ENCODE results near the gene SPN.

SPN gene

DNA sequence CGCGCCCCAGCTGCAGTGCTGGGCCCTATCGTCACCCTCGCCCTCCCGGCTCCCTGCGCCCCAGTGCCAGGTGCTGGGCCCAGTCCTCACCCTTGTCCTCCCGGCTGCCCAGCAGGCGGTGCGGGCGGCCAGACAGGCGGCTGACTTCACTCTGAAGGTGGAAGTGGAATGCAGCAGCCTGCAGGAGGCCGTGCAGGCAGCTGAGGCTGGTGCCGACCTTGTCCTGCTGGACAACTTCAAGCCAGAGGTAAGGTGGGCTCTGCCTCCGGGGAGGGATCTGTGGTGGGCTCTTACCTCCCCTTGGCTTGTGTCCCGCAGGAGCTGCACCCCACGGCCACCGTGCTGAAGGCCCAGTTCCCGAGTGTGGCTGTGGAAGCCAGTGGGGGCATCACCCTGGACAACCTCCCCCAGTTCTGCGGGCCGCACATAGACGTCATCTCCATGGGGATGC lies 33.9 kb downstream of the SPN start:
- Histone ChIP-seq H3K27me3 (ENCODE audit: insufficient read depth, low read depth) (peaks cover 12% of the 10 kb centered on the region), H3K36me3 (ENCODE audit: insufficient read depth) (no peaks in the 10 kb centered on the region), H4K20me1 (ENCODE audit: insufficient read depth) (no peaks in the 10 kb centered on the region), H3K4me2 (no peak overlapping the region), H3K9ac (no peak overlapping the region), H3K79me2 (ENCODE audit: insufficient read depth, low read depth) (no peaks in the 10 kb centered on the region), H3K4me3 (IDR thresholded peaks at IDR 0.05; ENCODE audit: insufficient read depth, low read depth, low read length) (no peak overlapping the region), H3K27ac (no peak overlapping the region), H2AFZ (ENCODE audit: low read depth) (no peak overlapping the region), H3K4me1 (ENCODE audit: low read depth, poor library complexity, severe bottlenecking) (peaks cover 10% of the 10 kb centered on the region)
- TF ChIP-seq, protein P1, sequence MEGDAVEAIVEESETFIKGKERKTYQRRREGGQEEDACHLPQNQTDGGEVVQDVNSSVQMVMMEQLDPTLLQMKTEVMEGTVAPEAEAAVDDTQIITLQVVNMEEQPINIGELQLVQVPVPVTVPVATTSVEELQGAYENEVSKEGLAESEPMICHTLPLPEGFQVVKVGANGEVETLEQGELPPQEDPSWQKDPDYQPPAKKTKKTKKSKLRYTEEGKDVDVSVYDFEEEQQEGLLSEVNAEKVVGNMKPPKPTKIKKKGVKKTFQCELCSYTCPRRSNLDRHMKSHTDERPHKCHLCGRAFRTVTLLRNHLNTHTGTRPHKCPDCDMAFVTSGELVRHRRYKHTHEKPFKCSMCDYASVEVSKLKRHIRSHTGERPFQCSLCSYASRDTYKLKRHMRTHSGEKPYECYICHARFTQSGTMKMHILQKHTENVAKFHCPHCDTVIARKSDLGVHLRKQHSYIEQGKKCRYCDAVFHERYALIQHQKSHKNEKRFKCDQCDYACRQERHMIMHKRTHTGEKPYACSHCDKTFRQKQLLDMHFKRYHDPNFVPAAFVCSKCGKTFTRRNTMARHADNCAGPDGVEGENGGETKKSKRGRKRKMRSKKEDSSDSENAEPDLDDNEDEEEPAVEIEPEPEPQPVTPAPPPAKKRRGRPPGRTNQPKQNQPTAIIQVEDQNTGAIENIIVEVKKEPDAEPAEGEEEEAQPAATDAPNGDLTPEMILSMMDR (conservative IDR thresholded peaks at IDR 0.05; ENCODE audit: low read depth, low read length), result no peak

DNA sequence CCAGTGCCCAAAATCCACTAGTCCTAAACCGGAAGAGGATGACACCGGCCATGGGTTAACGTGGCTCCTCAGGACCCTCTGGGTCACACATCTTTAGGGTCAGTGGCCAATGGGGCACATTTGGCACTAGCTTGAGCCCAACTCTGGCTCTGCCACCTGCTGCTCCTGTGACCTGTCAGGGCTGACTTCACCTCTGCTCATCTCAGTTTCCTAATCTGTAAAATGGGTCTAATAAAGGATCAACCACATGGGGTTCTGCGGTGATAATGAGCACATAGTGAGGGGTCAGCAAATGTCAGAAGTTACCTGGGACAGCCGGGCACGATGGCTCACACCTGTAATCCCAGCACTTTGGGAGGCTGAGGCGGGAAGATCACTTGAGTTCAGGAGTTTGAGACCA lies 34.3 kb downstream of the SPN start:
- no peak overlapping the region for H3K9ac ChIP-seq
- H3K79me2 ChIP-seq (ENCODE audit: insufficient read depth, low read depth), result no peaks in the 10 kb centered on the region
- no peaks in the 10 kb centered on the region for H4K20me1 ChIP-seq (ENCODE audit: insufficient read depth)
- no peaks in the 10 kb centered on the region for H3K36me3 ChIP-seq (ENCODE audit: insufficient read depth)
- H2AFZ ChIP-seq (ENCODE audit: low read depth), result no peak overlapping the region
- no peak overlapping the region for H3K4me2 ChIP-seq
- H3K27me3 ChIP-seq (ENCODE audit: insufficient read depth, low read depth), result peaks cover 12% of the 10 kb centered on the region
- no peak overlapping the region for H3K27ac ChIP-seq
- TF ChIP-seq, protein P1 (conservative IDR thresholded peaks at IDR 0.05; ENCODE audit: low read depth, low read length), result no peak
- H3K4me1 ChIP-seq (ENCODE audit: low read depth, poor library complexity, severe bottlenecking), result peaks cover 14% of the 10 kb centered on the region
- H3K4me3 ChIP-seq (IDR thresholded peaks at IDR 0.05; ENCODE audit: insufficient read depth, low read depth, low read length), result no peak overlapping the region

DNA sequence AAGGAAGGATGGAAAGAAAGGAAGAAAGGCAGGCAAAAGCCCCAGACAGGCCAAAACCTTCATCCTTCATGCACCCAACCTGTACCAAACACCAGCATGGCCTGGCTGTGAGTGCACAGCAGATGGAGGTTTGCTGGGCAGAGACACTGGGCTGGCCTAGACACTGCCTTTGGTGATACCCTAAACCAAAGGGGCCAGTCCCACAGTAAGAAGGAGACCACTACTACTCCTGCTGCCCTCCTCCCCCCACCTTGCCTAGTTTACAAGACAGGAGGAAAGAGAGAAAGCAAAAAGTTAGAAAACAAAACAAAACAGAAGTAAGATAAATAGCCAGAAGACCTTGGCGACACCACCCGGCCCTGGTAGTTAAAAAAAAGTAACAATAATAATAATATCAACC lies 35.0 kb downstream of the SPN start:
- no peak overlapping the region for H3K9ac ChIP-seq
- H3K4me3 ChIP-seq (IDR thresholded peaks at IDR 0.05; ENCODE audit: insufficient read depth, low read depth, low read length), result no peak overlapping the region
- H3K36me3 ChIP-seq (ENCODE audit: insufficient read depth), result no peaks in the 10 kb centered on the region
- H3K4me1 ChIP-seq (ENCODE audit: low read depth, poor library complexity, severe bottlenecking), result peaks cover 15% of the 10 kb centered on the region
- no peaks in the 10 kb centered on the region for H4K20me1 ChIP-seq (ENCODE audit: insufficient read depth)
- H3K27me3 ChIP-seq (ENCODE audit: insufficient read depth, low read depth), result peaks cover 12% of the 10 kb centered on the region
- no peak overlapping the region for H3K4me2 ChIP-seq
- H3K27ac ChIP-seq, result no peak overlapping the region
- no peaks in the 10 kb centered on the region for H3K79me2 ChIP-seq (ENCODE audit: insufficient read depth, low read depth)
- H2AFZ ChIP-seq (ENCODE audit: low read depth), result no peak overlapping the region
- TF ChIP-seq, protein P1 (conservative IDR thresholded peaks at IDR 0.05; ENCODE audit: low read depth, low read length), result no peak

DNA sequence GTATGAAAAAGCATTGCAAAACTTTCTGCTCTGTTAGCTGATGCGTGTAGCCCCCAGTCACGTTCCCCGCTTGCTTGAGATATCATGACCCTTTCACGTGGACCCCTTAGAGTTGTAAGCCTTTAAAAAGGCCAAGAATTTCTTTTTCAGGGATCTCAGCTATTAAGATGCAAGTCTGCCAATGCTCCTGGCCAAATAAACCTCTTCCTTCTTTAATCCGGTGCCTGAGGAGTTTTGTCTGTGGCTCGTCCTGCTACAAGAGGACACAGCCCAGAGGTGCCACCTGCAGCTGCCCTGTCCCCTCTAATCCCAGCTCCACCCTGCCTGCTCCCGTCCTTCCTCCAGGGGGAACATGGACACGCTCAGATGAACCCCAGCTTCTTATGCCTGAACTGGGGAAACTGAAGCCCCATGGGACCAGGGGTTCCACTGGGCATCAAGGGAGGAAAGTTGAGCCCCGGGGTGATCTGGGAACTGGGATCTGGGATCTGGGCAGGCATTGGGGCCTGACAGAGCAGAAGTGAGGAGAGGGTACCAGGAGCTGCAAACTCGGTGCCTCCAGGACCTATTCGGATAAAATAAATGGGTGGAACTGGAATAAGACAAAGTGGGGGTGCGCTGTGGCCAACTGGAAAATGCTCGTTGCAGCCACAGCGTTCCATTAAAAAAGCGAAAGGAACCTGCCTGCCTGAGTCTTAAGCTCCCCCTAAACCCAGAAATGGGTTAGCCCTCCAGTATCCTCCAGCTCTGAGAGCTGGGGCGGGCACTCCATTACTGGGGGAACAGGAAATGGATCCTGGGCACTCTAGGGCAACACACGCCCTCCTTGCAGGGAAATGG lies 35.7 kb downstream of the SPN start:
- Histone ChIP-seq H4K20me1 (ENCODE audit: insufficient read depth) (no peaks in the 10 kb centered on the region), H3K79me2 (ENCODE audit: insufficient read depth, low read depth) (no peaks in the 10 kb centered on the region), H3K27me3 (ENCODE audit: insufficient read depth, low read depth) (peaks cover 12% of the 10 kb centered on the region), H3K27ac (no peak overlapping the region), H3K4me2 (no peak overlapping the region), H3K36me3 (ENCODE audit: insufficient read depth) (no peaks in the 10 kb centered on the region), H2AFZ (ENCODE audit: low read depth) (no peak overlapping the region), H3K4me3 (IDR thresholded peaks at IDR 0.05; ENCODE audit: insufficient read depth, low read depth, low read length) (no peak overlapping the region), H3K9ac (no peak overlapping the region), H3K4me1 (ENCODE audit: low read depth, poor library complexity, severe bottlenecking) (peaks cover 15% of the 10 kb centered on the region)
- TF ChIP-seq, protein P1 (conservative IDR thresholded peaks at IDR 0.05; ENCODE audit: low read depth, low read length), result no peak

Measured in KMS-11 (cell line).